GM21381 (cell line): ENCODE measurements around the gene SH2D3A.
A peak's percentile ranks its signal among the peaks of the same experiment; 100 is the strongest.
"Not testable (repeated sequence)": the region's sequence is repeated elsewhere in the genome, so short reads cannot be mapped to it uniquely, and the experiment has no call there.

Experiments
- ATAC-seq: cut with Tn5 transposase; IDR thresholded peaks from one replicate; pipeline ENCODE4 v1.9.1; 2021; ENCODE audit warnings: mild to moderate bottlenecking, moderate library complexity; ENCODE audit not compliant: unreplicated experiment

Gene SH2D3A

GRCh38 chr19:6762253-6762797 lies 4.9 kb downstream of the SH2D3A start:
- not testable (repeated sequence) for ATAC-seq

GRCh38 chr19:6761053-6761676 lies 6.1 kb downstream of the SH2D3A start:
- ATAC-seq = no peak

GRCh38 chr19:6760606-6761005 lies 6.6 kb downstream of the SH2D3A start:
- no peak for ATAC-seq

- no peak for ATAC-seq
Measured at GRCh38 chr19:6754653-6755463, 12.4 kb downstream of the SH2D3A start.

- ATAC-seq = no peak
Measured at GRCh38 chr19:6754136-6754535, 13.1 kb downstream of the SH2D3A start.

- ATAC-seq = peak; percentile 80
Measured at GRCh38 chr19:6753178-6754031, 13.8 kb downstream of the SH2D3A start.

- no peak for ATAC-seq
Measured at GRCh38 chr19:6752256-6753177, 14.7 kb downstream of the SH2D3A start.

- ATAC-seq = no peak
Measured at GRCh38 chr19:6751189-6751588, 16.0 kb downstream of the SH2D3A start.

GRCh38 chr19:6750062-6750461 lies 17.2 kb downstream of the SH2D3A start:
- ATAC-seq = no peak

- not testable (repeated sequence) for ATAC-seq
Measured at GRCh38 chr19:6748543-6748942, 18.7 kb downstream of the SH2D3A start.

- ATAC-seq = no peak
Measured at GRCh38 chr19:6745965-6746364, 21.3 kb downstream of the SH2D3A start.

- no peak for ATAC-seq
Measured at GRCh38 chr19:6744381-6745301, 22.6 kb downstream of the SH2D3A start.

GRCh38 chr19:6743714-6744380 lies 23.4 kb downstream of the SH2D3A start:
- ATAC-seq = no peak

- no peak for ATAC-seq
Measured at GRCh38 chr19:6743066-6743465, 24.2 kb downstream of the SH2D3A start.

- ATAC-seq = no peak
Measured at GRCh38 chr19:6740589-6741343, 26.5 kb downstream of the SH2D3A start.

- ATAC-seq = no peak
Measured at GRCh38 chr19:6739883-6740588, 27.2 kb downstream of the SH2D3A start.

GRCh38 chr19:6739390-6739882 lies 27.8 kb downstream of the SH2D3A start, which contains the start of gene TRIP10:
TRIP10 (plus strand) TSS chr19:6739680; CDS start chr19:6739762, 82 bp downstream.
- ATAC-seq = no peak
